Urinary bladder (tissue), 4 donors: ENCODE data around the gene ADCYAP1R1. TPM values are rescaled to one million over a fixed set of nuclear protein-coding genes. Genes with fewer than 3 reads are reported as not detected.

Experiments
- DNase-seq: peaks from one replicate; pipeline ENCODE4 v3.0.0-alpha.2; 2015; ENCODE audit errors: extremely low spot score
- H3K27ac ChIP-seq: one replicate; pipeline ENCODE4 v1.5.1; 2013; ENCODE audit warnings: low read depth, mild to moderate bottlenecking, moderate library complexity
- H3K36me3 ChIP-seq: one replicate; pipeline ENCODE4 v1.6.1; 2013; ENCODE audit warnings: mild to moderate bottlenecking, moderate library complexity; ENCODE audit not compliant: insufficient read depth
- H3K4me1 ChIP-seq: one replicate; pipeline ENCODE4 v1.6.1; 2013; ENCODE audit warnings: mild to moderate bottlenecking, moderate library complexity; ENCODE audit not compliant: insufficient read depth
- H3K4me3 ChIP-seq: one replicate; pipeline ENCODE4 v1.5.1; 2013; ENCODE audit warnings: low read depth, low read length
- WGBS: extraction: QIAGEN DNeasy Blood & Tissue Kit; methylation state at CpG from one replicate; pipeline ENCODE4 v1.1.7; 2013; 5-methylcytosine and 5-hydroxymethylcytosine counted together
- polyA plus RNA-seq: library from polyadenylated mRNA; stranded (reverse); fragments of 200-250 nt; gene quantifications from one replicate; pipeline ENCODE4 v1.2.3, GENCODE V29; 2013
- total RNA-seq: library from RNA; depleted of rRNA; stranded (reverse); fragments of >200 nt; gene quantifications from one replicate; pipeline ENCODE4 v1.2.3, GENCODE V29; 2014
- donor health status: healthy with polysubstance abuse.
- donor health status: healthy.

The ADCYAP1R1 gene
- total and polyA plus RNA-seq, 2 donors, result 4.5 to 4.9 TPM

DNA sequence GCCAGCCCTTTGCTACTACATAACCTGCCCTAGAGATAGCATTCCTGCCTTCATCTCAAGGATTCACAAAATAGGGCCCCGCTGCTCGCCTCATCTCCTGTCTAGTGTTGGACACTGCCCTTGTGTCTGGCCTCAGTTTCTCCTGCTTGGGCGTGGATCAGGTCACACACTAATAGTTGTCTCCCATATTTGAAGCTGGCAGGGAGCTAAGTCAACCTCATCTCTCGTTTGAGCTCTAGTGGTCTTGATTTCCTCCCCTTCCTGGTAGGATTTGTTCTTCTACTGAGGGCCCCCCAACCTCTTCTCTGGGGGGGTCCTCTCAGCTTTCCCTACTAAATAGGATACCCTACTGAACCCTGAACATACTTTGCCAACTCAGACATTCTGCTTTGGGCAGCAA, 42.2 kb downstream of the ADCYAP1R1 start:
- whole genome bisulfite sequencing, result 77% methylated on average over 4 of the region's 4 CpGs
- H3K27ac ChIP-seq, result no peak overlapping the region
- no peak overlapping the region for H3K4me3 ChIP-seq
- H3K4me1 ChIP-seq, result no peaks in the 10 kb centered on the region
- no peak for DNase-seq
- no peaks in the 10 kb centered on the region for H3K36me3 ChIP-seq

GRCh38 chr7:31095286-31096197, 43.4 kb downstream of the ADCYAP1R1 start:
- Histone ChIP-seq H3K27ac (no peak overlapping the region), H3K4me3 (no peak overlapping the region), H3K36me3 (no peaks in the 10 kb centered on the region), H3K4me1 (no peaks in the 10 kb centered on the region)
- DNase-seq, result no peak
- 78% methylated on average over 15 of the region's 15 CpGs for WGBS

DNA sequence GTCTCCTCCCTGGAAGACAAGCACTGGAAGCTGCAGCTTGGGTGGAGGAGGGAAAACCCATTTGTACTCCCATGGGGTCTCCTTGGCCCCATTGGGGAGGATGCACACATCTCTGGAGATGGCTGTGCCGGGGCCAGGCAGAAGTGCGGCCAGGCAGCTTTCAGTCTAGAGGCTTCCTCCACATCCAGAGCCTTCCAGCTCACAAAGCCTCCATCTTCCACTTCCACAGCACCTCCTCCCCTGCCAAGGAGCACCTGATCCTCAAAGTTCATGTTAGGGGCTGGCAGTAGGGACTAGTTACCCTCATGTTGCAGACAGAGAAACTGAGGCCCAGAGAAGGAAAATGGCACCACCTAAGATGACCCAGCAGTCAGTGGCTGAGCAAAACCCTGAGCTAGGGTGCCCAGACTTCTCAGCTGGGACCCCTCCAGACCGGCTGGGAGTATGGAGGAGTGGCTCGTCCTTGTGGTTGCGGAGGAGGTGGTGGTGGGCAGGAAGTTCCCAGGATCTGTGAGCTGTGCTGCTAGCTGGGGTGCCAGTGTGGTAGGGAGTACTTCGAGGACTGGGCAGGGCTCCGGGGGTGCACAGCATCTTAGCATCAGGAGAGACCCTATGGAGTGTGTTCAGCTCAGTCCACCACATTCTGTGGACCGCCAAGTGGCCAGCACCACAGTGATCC, 44.2 kb downstream of the ADCYAP1R1 start:
- Histone ChIP-seq H3K36me3 (no peaks in the 10 kb centered on the region), H3K4me3 (no peak overlapping the region), H3K27ac (no peak overlapping the region), H3K4me1 (no peaks in the 10 kb centered on the region)
- WGBS, result 78% methylated on average over 8 of the region's 8 CpGs
- DNase-seq, result no peak

GRCh38 chr7:31096877-31097258, 44.8 kb downstream of the ADCYAP1R1 start:
- H3K27ac ChIP-seq, result no peak overlapping the region
- H3K4me3 ChIP-seq, result no peak overlapping the region
- H3K36me3 ChIP-seq, result no peaks in the 10 kb centered on the region
- no peaks in the 10 kb centered on the region for H3K4me1 ChIP-seq
- DNase-seq, result no peak
- WGBS, result 53% methylated on average over 6 of the region's 6 CpGs

DNA sequence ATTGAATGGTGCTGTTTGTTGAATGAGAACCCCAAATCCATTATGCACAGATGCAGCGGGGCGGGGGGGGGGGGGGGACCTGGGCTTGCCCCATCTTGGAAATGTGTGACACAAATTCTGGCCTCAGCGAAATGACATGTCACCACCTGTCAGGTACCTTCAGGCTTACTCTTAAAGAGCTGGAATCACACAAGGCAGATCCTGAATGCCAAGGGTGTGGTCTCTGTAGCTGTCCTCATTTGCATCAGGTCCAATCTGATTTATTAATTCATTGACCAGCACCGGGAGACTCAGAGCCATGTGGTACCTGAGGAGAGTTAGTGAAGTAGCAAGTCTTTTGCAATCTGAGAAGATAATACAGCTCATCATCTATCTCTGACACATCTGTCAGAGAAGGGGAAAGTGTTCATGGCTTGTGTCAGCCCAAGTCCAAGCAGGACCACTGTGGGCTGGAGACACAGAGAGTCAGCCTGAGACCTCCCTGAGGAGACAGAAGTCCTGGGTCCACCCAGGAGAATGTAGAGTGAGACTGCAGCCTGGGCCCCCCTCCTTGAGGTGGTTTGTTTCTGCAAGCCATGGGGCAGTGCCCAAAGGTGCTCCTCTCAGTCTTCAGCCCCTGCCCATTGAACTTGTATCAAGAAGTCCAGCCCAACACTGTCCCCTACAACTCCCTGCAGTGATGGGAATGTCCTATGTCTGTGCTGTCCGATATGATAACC, 46.7 kb downstream of the ADCYAP1R1 start:
- 83% methylated on average over 5 of the region's 5 CpGs for WGBS
- no peak for DNase-seq

DNA sequence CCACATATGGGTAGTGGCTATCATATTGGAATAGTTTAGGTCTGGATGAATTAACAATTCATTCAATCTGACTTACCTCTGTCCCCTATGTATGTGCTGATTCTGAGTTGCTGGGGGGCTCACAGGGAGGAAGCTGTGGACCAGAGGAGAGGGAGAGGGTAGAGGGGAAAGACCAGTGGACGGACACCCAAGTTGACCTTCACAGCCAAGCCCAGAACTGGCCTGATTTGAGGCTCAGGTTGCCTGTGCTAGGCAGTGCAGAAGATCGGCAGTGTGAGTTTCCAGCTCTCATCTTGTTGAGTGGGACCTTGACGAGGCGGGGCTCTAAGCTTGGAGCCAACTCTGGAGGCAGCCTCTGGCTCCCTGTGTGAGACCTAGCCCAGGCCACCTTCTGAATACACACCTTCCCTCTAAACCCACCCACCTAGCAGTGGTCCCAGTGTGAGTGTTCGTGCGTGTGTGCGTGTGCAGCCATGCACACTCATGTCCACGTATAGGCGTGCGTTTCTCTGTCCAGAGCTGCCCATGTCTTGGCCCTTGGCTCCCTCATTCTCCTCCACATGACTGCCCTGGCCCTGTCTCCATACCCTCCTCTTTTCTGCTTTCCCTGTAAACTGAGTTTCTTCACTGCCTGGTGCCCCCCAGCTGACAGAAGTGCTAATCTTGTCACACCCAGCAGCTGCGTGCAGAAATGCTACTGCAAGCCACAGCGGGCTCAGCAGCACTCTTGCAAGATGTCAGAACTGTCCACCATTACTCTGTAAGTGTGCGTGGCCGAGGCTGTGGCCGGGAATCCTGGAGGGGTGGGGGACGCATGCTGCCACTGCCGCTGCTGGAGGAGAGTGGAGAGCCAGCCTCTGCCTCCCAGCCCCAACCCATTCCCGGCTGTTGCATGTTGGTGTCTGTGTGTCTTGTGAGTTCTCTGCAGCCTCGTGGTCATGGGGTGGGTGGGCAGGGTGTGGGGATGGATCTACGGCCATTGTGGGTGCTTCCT, 47.6 kb downstream of the ADCYAP1R1 start:
- Histone ChIP-seq H3K36me3 (no peaks in the 10 kb centered on the region), H3K27ac (no peak overlapping the region), H3K4me3 (no peak overlapping the region), H3K4me1 (no peaks in the 10 kb centered on the region)
- DNase-seq, result no peak
- WGBS, result 83% methylated on average over 20 of the region's 20 CpGs

More for the DNA sequence above, 46.7 kb downstream of the ADCYAP1R1 start:
- no peak overlapping the region for H3K27ac ChIP-seq
- no peak overlapping the region for H3K4me3 ChIP-seq
- no peaks in the 10 kb centered on the region for H3K4me1 ChIP-seq
- H3K36me3 ChIP-seq, result no peaks in the 10 kb centered on the region

GRCh38 chr7:31100445-31100844, 48.3 kb downstream of the ADCYAP1R1 start:
- H3K36me3 ChIP-seq, result no peaks in the 10 kb centered on the region
- no peaks in the 10 kb centered on the region for H3K4me1 ChIP-seq
- 72% methylated on average over 2 of the region's 2 CpGs for WGBS
- H3K27ac ChIP-seq, result no peak overlapping the region
- H3K4me3 ChIP-seq, result no peak overlapping the region
- DNase-seq, result no peak

GRCh38 chr7:31100871-31101270, 48.8 kb downstream of the ADCYAP1R1 start:
- 85% methylated on average over 3 of the region's 3 CpGs for WGBS
- Histone ChIP-seq H3K36me3 (no peaks in the 10 kb centered on the region), H3K4me1 (no peaks in the 10 kb centered on the region), H3K27ac (no peak overlapping the region), H3K4me3 (no peak overlapping the region)
- DNase-seq, result no peak

GRCh38 chr7:31101544-31101943, 49.4 kb downstream of the ADCYAP1R1 start:
- Histone ChIP-seq H3K4me3 (no peak overlapping the region), H3K27ac (no peak overlapping the region), H3K36me3 (no peaks in the 10 kb centered on the region), H3K4me1 (no peaks in the 10 kb centered on the region)
- DNase-seq, result no peak
- WGBS, result 82% methylated on average over 5 of the region's 5 CpGs

DNA sequence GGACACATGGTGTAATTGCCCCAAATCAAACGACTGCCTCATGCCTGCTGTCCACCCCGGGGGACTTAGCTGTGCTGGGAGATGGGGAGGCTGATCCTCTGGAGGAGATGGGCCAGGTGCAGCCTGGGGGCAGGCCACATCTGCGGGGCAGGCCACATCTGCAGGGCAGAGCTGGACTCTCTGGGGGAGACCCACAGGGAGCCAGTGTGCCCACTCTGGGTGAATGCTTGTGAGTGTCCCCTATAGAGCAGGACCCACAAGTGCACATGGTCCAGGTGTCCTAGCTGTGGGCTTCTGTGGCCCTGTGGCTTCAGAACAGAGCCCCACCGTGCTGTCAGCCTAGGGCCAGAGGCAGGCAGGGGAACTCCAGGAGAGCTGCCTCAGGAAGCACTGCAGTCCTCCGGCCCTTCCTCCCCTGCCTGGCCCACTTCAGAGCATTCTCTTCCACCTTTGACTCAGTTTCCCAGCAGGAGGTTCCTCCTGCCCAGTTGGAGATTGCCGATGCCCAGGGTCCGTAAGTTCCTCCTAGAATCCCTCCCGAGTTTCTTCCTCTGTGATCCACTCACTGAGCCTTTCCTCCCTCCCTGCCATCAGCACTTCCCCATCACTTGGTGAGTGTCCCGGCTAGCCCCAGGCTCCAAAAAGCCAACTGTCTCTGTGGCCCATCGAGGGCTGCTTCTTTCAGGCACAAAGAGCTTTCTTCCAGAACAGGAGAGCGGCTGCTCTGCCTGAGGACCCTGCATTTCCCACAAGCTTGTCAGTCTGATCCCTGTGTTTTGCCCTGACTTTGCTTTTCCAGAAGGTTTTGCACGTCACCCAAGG, 50.3 kb downstream of the ADCYAP1R1 start:
- DNase-seq, result no peak
- Histone ChIP-seq H3K36me3 (no peaks in the 10 kb centered on the region), H3K4me1 (no peaks in the 10 kb centered on the region), H3K27ac (no peak overlapping the region), H3K4me3 (no peak overlapping the region)
- 75% methylated on average over 12 of the region's 12 CpGs for WGBS

- Histone ChIP-seq H3K4me1 (no peaks in the 10 kb centered on the region), H3K36me3 (no peaks in the 10 kb centered on the region), H3K4me3 (no peak overlapping the region), H3K27ac (no peak overlapping the region)
- WGBS, result 38% methylated on average over 9 of the region's 9 CpGs
- DNase-seq, result no peak
These were observed 51.1 kb downstream of the ADCYAP1R1 start for GRCh38 chr7:31102973-31103850.
